GM19193 (cell line): ENCODE measurements around the gene MMP2.

Experiments used
- POLR2A ChIP-seq: IDR thresholded peaks from 4 replicates; pipeline ENCODE4 v1.6.1; 2011; ENCODE audit not compliant: insufficient read depth, insufficient read length; ENCODE audit errors: extremely low read depth

MMP2 gene

GRCh38 chr16:55552621-55553020 is 73.6 kb downstream of the MMP2 start:
- TF ChIP-seq POLR2A = no peak

DNA sequence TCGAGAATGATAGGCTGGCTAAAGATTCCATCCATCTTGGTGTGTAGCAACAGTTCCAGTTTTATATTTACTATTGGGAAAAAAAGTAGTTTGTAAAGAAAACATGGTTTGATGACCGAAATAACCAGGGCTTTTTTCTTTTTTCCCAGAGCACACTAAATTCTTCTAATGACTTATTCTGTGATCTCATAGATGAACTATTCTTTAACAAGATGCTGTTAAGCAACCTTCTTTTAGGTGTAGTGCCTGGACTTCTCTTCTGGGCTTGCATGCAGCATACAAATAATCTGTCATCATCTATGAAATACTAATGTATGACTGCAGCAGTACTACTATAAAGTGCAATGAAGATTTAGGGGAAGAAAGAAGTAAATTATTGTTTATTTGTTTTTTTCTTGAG is 76.4 kb downstream of the MMP2 start:
- no peak for TF ChIP-seq POLR2A
